Nephron progenitor cell (in vitro differentiated cells): ENCODE results near the gene CDH18.

ENCODE experiments used
- DNase-seq: peaks from one replicate; pipeline ENCODE4 v3.0.0; 2021
- H3K27ac Mint-ChIP-seq: 2 replicates; pipeline ENCODE4 v1.8.0; 2021; ENCODE audit warnings: mild to moderate bottlenecking, moderate library complexity, mixed read lengths
- H3K27me3 Mint-ChIP-seq: 2 replicates; pipeline ENCODE4 v1.8.0; 2021; ENCODE audit warnings: mild to moderate bottlenecking, low read depth, mixed read lengths; ENCODE audit not compliant: poor library complexity
- H3K36me3 Mint-ChIP-seq: 2 replicates; pipeline ENCODE4 v1.8.0; 2021; ENCODE audit warnings: low read depth, mixed read lengths
- H3K4me1 Mint-ChIP-seq: 2 replicates; pipeline ENCODE4 v1.8.0; 2021; ENCODE audit warnings: mixed read lengths
- H3K4me3 Mint-ChIP-seq: 2 replicates; pipeline ENCODE4 v1.8.0; 2021; ENCODE audit warnings: mild to moderate bottlenecking, moderate library complexity, mixed read lengths
- H3K9me3 Mint-ChIP-seq: 2 replicates; pipeline ENCODE4 v1.8.0; 2021; ENCODE audit warnings: mild to moderate bottlenecking, moderate library complexity, mixed read lengths
- CTCF ChIP-seq: fragments of 200-600 bp; sonication (generic); IDR thresholded peaks from 2 replicates; pipeline ENCODE4 v1.5.0; 2021; ENCODE audit warnings: antibody characterized with exemption

CDH18 gene

GRCh38 chr5:20029266-20029665 lies 41.3 kb upstream of the CDH18 start:
- Mint-ChIP-seq H3K9me3 (no peaks in the 10 kb centered on the region), H3K27ac (no peak overlapping the region), H3K4me1 (no peaks in the 10 kb centered on the region), H3K36me3 (no peaks in the 10 kb centered on the region), H3K4me3 (no peak overlapping the region), H3K27me3 (no peaks in the 10 kb centered on the region)
- no peak for DNase-seq
- no peak for TF ChIP-seq CTCF

- H3K9me3 Mint-ChIP-seq: no peaks in the 10 kb centered on the region
- no peaks in the 10 kb centered on the region for H3K36me3 Mint-ChIP-seq
- no peak overlapping the region for H3K27ac Mint-ChIP-seq
- DNase-seq: no peak
- no peak for TF ChIP-seq CTCF
- H3K4me3 Mint-ChIP-seq: no peak overlapping the region
- no peaks in the 10 kb centered on the region for H3K4me1 Mint-ChIP-seq
- H3K27me3 Mint-ChIP-seq: no peaks in the 10 kb centered on the region
Measured at GRCh38 chr5:20028506-20028905, 40.5 kb upstream of the CDH18 start.

- no peak for TF ChIP-seq CTCF
- Mint-ChIP-seq H3K4me3 (no peak overlapping the region), H3K9me3 (peaks cover 13% of the 10 kb centered on the region), H3K4me1 (no peaks in the 10 kb centered on the region), H3K27ac (no peak overlapping the region), H3K36me3 (no peaks in the 10 kb centered on the region), H3K27me3 (no peaks in the 10 kb centered on the region)
- DNase-seq: no peak
Measured at GRCh38 chr5:20023686-20024180, 35.7 kb upstream of the CDH18 start.

GRCh38 chr5:20020247-20020646 lies 32.2 kb upstream of the CDH18 start:
- TF ChIP-seq CTCF: no peak
- no peak for DNase-seq
- Mint-ChIP-seq H3K36me3 (no peaks in the 10 kb centered on the region), H3K4me1 (no peaks in the 10 kb centered on the region), H3K27me3 (no peaks in the 10 kb centered on the region), H3K4me3 (no peak overlapping the region), H3K27ac (no peak overlapping the region), H3K9me3 (peaks cover 13% of the 10 kb centered on the region)

- DNase-seq: no peak
- Mint-ChIP-seq H3K27me3 (no peaks in the 10 kb centered on the region), H3K9me3 (peaks cover 13% of the 10 kb centered on the region), H3K36me3 (no peaks in the 10 kb centered on the region), H3K27ac (no peak overlapping the region), H3K4me1 (no peaks in the 10 kb centered on the region), H3K4me3 (no peak overlapping the region)
- no peak for TF ChIP-seq CTCF
Measured at GRCh38 chr5:20017021-20017420, 29.0 kb upstream of the CDH18 start.

- Mint-ChIP-seq H3K27ac (no peak overlapping the region), H3K36me3 (no peaks in the 10 kb centered on the region), H3K4me3 (no peak overlapping the region), H3K4me1 (no peaks in the 10 kb centered on the region), H3K27me3 (no peaks in the 10 kb centered on the region), H3K9me3 (no peaks in the 10 kb centered on the region)
- no peak for DNase-seq
- no peak for TF ChIP-seq CTCF
Measured at GRCh38 chr5:20000416-20000815, 12.4 kb upstream of the CDH18 start.
